GM19324 (cell line): ENCODE results near the gene COL4A1.

Experiments used
- ATAC-seq: cut with Tn5 transposase; IDR thresholded peaks from one replicate; pipeline ENCODE4 v1.9.1; 2021; ENCODE audit warnings: mild to moderate bottlenecking, moderate library complexity; ENCODE audit not compliant: unreplicated experiment, low FRiP score

COL4A1 gene

DNA sequence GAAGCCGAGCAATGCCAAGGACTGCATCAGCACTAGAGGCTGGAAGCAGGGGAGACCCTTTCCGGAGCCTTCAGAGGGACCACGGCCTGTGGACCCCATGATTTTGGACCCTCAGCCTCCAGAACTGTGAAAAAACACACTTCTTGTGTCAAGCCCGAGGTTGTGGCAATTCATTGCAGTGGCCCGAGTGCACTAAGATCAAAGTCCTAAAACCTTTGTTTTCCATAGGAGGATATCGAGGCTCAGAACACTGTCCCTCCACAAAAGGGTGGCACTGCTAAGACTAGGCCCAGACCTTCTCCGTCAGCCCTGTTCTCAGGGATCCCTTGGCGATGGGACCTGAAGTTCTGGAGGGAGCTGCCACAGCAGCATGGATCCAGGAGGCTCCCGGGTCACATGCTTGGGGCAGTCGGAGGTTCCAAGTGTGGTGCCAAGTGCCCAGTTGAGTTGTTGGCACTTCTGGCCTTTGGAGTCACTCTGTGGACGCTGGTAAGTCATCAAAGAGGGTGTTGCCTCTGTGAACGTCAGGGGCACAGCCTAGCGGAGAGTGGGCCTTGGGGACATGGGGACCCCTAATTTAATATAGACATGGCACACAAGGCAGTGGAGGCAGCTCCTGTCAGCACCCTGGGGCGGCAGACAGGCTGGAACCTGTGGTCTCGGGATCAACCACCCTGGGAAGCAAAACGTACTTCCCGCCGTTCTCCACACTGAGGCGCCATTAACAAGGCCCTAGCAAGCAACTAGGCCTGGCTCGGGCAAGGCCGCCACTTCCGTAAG lies 199.2 kb downstream of the COL4A1 start:
- ATAC-seq: no peak

DNA sequence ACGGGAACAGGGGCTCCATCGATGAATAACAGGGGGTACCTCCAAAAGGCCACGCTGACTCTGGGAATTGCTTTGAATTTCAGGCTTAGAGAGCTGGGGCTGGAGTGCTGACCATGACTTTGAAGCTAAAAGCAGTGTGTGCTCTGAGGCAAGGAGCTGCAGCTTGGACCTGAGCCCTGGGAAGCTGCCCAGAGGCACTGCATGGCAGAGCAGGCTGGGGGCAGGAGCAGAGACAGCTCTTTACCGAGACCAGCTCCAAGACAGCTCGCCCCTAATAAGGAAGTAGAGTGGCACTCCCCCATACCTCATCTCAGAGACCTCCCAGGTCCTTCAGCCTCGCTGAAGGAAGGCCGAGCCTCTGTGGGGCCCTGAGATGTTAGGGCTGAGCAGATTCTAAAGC lies 200.2 kb downstream of the COL4A1 start:
- ATAC-seq: no peak

GRCh38 chr13:110105136-110105535 lies 201.8 kb downstream of the COL4A1 start:
- ATAC-seq: no peak

GRCh38 chr13:110103534-110103933 lies 203.4 kb downstream of the COL4A1 start:
- ATAC-seq: no peak

DNA sequence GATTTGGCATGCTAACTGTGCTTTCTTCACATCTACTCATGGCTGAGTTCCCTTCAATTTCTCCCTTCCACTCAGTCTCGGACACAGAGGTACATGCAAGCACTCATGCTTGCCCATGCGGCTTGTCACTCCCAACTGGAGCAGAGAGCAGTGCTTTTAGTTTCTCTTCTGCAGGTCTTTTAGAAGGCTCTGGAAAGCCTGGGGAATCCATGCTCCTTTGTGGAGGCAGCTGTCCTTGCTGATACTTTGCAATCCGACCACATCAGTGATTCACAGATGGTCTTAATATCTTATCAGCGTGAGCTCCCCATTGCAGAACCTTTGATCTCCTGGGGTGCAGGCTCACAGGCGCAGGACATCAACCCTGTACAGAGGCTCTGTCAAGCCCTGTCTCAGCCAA lies 203.9 kb downstream of the COL4A1 start:
- no peak for ATAC-seq

DNA sequence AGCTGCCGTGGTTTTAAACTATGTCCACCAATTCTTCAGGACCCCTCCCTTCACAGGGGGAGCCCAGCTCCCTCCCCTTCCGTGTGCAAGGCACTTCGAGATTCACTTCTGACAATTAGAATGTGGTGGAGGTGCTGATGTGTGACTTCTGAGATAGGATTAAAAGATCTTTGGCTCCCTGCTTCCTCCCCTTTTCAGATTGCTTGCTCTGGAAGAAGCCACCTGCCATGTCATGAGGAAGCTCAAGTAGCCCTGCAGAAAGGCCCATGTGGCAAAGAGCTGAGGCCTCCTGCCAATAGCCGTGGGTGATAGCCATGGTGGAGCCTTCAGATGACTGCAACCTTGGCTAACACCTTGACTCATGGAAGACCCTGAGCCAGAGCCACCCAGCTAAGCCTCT lies 204.9 kb downstream of the COL4A1 start:
- no peak for ATAC-seq

DNA sequence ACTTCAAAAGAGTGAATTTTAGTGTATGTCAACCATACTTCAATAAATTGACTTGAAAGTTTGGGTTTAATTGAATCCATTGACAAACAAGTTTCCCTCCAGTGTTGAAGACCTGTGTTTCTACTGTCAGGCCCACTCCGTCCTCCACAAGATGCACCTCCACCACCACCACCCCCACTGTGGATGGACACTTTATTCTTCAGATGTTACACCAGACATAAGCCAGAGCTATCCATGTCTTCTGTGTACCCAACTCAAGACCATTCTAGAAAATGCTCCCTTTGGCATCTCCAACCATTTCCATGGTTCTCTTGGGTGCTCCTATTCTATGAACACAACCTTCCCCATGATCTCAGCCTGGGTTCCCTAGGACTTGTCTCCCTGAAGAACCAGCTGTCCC lies 207.0 kb downstream of the COL4A1 start:
- no peak for ATAC-seq
